Epithelial cell of esophagus (primary cell): ENCODE results near the gene PAWR.

Source experiments
- DNase-seq: peaks from one replicate; pipeline ENCODE4 v3.0.0; 2010; ENCODE audit warnings: low read depth
- H3K4me3 ChIP-seq: 2 replicates; pipeline ENCODE4 v1.5.1; 2011; ENCODE audit warnings: mild to moderate bottlenecking, low read length, control low read depth
- TF ChIP-seq, protein P1 (sequence below): IDR thresholded peaks from 2 replicates; pipeline ENCODE4 v1.5.1; 2011; ENCODE audit warnings: low read depth, mild to moderate bottlenecking, low read length, control low read depth, inconsistent platforms; ENCODE audit not compliant: insufficient read depth; ENCODE audit errors: missing control alignments

The PAWR gene

DNA sequence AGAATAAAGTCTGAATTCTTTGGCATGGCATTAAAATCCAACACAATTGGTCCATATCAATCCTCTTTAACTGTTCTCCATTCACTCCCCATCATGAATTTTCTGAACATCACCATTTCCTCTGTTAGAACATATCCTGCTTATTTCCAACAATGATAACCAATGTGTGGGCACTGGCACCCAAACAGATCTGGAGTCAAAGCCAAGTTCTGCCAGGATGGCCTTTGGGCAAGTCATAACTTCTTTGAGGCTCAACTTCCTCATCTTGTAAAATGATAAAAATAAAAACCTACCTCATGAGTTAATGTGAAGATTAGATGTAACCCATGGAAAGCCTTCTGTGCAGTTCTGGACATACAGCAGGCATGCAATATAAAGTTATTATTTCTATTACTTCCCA lies 12.5 kb downstream of the PAWR start:
- H3K4me3 ChIP-seq: no peak overlapping the region
- TF ChIP-seq, protein P1, sequence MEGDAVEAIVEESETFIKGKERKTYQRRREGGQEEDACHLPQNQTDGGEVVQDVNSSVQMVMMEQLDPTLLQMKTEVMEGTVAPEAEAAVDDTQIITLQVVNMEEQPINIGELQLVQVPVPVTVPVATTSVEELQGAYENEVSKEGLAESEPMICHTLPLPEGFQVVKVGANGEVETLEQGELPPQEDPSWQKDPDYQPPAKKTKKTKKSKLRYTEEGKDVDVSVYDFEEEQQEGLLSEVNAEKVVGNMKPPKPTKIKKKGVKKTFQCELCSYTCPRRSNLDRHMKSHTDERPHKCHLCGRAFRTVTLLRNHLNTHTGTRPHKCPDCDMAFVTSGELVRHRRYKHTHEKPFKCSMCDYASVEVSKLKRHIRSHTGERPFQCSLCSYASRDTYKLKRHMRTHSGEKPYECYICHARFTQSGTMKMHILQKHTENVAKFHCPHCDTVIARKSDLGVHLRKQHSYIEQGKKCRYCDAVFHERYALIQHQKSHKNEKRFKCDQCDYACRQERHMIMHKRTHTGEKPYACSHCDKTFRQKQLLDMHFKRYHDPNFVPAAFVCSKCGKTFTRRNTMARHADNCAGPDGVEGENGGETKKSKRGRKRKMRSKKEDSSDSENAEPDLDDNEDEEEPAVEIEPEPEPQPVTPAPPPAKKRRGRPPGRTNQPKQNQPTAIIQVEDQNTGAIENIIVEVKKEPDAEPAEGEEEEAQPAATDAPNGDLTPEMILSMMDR: no peak

GRCh38 chr12:79677672-79678071 lies 13.1 kb downstream of the PAWR start:
- TF ChIP-seq, protein P1: no peak

More for the DNA sequence above, 12.5 kb downstream of the PAWR start:
- peak; percentile 37 for DNase-seq

GRCh38 chr12:79676579-79676978 lies 14.2 kb downstream of the PAWR start:
- H3K4me3 ChIP-seq: no peak overlapping the region
- DNase-seq: no peak
- TF ChIP-seq, protein P1: no peak

More at GRCh38 chr12:79677672-79678071, 13.1 kb downstream of the PAWR start:
- no peak for DNase-seq
- H3K4me3 ChIP-seq: no peak overlapping the region

GRCh38 chr12:79674629-79675028 lies 16.1 kb downstream of the PAWR start:
- DNase-seq: peak; percentile 82
- H3K4me3 ChIP-seq: no peak overlapping the region
- TF ChIP-seq, protein P1: no peak

GRCh38 chr12:79673354-79673753 lies 17.4 kb downstream of the PAWR start:
- TF ChIP-seq, protein P1: no peak
- peak; percentile 89 for DNase-seq
- no peak overlapping the region for H3K4me3 ChIP-seq

DNA sequence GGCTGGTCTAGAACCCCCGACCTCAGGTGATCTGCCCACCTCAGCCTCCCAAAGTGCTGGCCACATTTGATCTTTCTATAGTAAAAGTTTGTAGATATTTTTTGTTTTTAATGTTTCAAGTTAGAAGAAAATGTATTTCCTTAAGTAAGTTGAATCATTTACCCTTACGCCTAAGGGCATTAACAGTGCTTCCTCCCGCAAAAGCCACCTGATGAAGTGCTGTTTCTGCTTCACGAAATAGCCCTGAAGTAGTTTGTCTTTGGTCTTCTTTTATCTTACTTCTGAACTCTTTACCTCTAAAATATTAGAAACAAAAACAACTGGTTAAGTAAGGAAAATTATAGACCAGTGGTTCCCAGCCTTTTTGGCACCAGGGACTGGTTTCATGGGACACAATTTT lies 22.7 kb downstream of the PAWR start:
- TF ChIP-seq, protein P1: no peak
- H3K4me3 ChIP-seq: no peak overlapping the region
- peak; percentile 47 for DNase-seq

DNA sequence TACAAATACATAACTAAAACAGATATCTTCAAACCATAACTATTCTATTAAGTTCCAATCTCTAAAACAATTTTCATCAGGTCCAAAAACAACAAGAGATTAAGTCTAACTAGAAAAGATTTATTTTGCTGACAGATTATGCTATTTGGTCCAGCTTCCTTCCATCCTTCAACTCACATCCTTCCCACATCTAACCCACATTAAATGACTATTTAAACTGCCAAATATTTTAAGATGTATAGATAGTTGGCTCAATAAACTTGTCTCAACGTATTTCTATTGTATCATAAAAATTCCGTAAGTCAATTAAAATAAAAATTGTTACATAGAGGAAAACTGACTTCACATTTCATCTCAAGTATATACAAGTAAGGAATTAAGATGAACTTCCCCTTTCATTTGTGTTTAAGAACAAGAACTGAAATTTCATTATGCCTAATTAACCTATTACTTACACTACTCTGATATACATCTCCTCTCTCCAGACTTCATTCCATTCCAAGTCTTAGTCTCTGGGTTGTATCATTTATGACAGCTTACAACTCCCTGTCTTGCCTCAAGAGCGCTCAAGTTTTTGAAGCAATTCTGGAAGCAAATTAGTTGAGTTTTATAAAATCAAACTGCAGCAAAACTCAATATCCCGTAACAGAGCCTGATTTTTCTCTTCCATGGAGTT lies 25.4 kb downstream of the PAWR start:
- no peak for DNase-seq
- H3K4me3 ChIP-seq: no peak overlapping the region
- TF ChIP-seq, protein P1: no peak
